ENCODE results near the gene CCSER1. TPM values are rescaled to one million over a fixed set of nuclear protein-coding genes. Genes with fewer than 3 reads are reported as not detected.

Gene CCSER1
- total RNA-seq, 3 donors from 2014 or later (not counting 1 experiment from before 2014, with no cell fraction given), result 0.87 to 1.1 (median 1.1) TPM

- intact Hi-C loops (cut with micrococcal nuclease), result no loop called here
- WGBS (ENCODE audit: insufficient coverage), result 94% methylated on average over 2 of the region's 6 CpGs
- Histone ChIP-seq H3K4me3 (ENCODE audit: low read length) (no peak overlapping the region), H3K4me1 (ENCODE audit: control insufficient read depth, insufficient read depth, low read length) (no peaks in the 10 kb centered on the region), H3K9me3 (ENCODE audit: control insufficient read depth, insufficient read depth, low read length) (no peaks in the 10 kb centered on the region), H3K27ac (ENCODE audit: low read length) (no peak overlapping the region), H3K36me3 (ENCODE audit: control insufficient read depth, insufficient read depth, low read length) (no peaks in the 10 kb centered on the region), H3K27me3 (ENCODE audit: control insufficient read depth, insufficient read depth, low read length) (no peaks in the 10 kb centered on the region)
- H3K27me3 Mint-ChIP-seq (ENCODE audit: low read depth in 2 of 2), result no peaks in the 10 kb centered on the region
- no peak overlapping the region for H3K4me3 Mint-ChIP-seq
- no peak for TF ChIP-seq CTCF (IDR thresholded peaks at IDR 0.05)
- DNase-seq, result no peak
- no peaks in the 10 kb centered on the region for H3K4me1 Mint-ChIP-seq
- H3K9me3 Mint-ChIP-seq, result peaks cover 11% of the 10 kb centered on the region in 2 donors
- H3K27ac Mint-ChIP-seq, result no peak overlapping the region
- no peak for ATAC-seq
- peaks cover 6% of the 10 kb centered on the region for H3K36me3 Mint-ChIP-seq
Observed at GRCh38 chr4:90943311-90943710, 816.1 kb downstream of the CCSER1 start.

GRCh38 chr4:90946945-90947344 is 819.8 kb downstream of the CCSER1 start:
- no peaks in the 10 kb centered on the region for H3K27me3 Mint-ChIP-seq (ENCODE audit: low read depth in 2 of 2)
- Histone ChIP-seq H3K27ac (ENCODE audit: low read length) (no peak overlapping the region), H3K36me3 (ENCODE audit: control insufficient read depth, insufficient read depth, low read length) (no peaks in the 10 kb centered on the region), H3K27me3 (ENCODE audit: control insufficient read depth, insufficient read depth, low read length) (no peaks in the 10 kb centered on the region), H3K9me3 (ENCODE audit: control insufficient read depth, insufficient read depth, low read length) (no peaks in the 10 kb centered on the region), H3K4me3 (ENCODE audit: low read length) (no peak overlapping the region), H3K4me1 (ENCODE audit: control insufficient read depth, insufficient read depth, low read length) (no peaks in the 10 kb centered on the region)
- DNase-seq (no peak), ATAC-seq (no peak)
- no peak overlapping the region for H3K27ac Mint-ChIP-seq
- intact Hi-C loops (cut with micrococcal nuclease), result no loop called here
- 100% methylated on average over 1 of the region's 3 CpGs for WGBS (ENCODE audit: insufficient coverage)
- TF ChIP-seq CTCF (IDR thresholded peaks at IDR 0.05), result no peak
- H3K36me3 Mint-ChIP-seq, result peaks cover 6% of the 10 kb centered on the region
- H3K4me1 Mint-ChIP-seq, result no peaks in the 10 kb centered on the region
- peaks cover 9 to 11% of the 10 kb centered on the region in 2 donors for H3K9me3 Mint-ChIP-seq
- H3K4me3 Mint-ChIP-seq, result no peak overlapping the region

- DNase-seq, result no peak
- Mint-ChIP-seq H3K4me1 (no peaks in the 10 kb centered on the region), H3K27ac (no peak overlapping the region), H3K36me3 (no peaks in the 10 kb centered on the region), H3K27me3 (ENCODE audit: low read depth in 2 of 2) (no peaks in the 10 kb centered on the region), H3K4me3 (no peak overlapping the region), H3K9me3 (peaks cover 2 to 10% of the 10 kb centered on the region in 2 donors)
- intact Hi-C loops (cut with micrococcal nuclease), result no loop called here
- H3K4me3 ChIP-seq (ENCODE audit: low read length), result no peak overlapping the region
- H3K36me3 ChIP-seq (ENCODE audit: control insufficient read depth, insufficient read depth, low read length), result no peaks in the 10 kb centered on the region
- H3K4me1 ChIP-seq (ENCODE audit: control insufficient read depth, insufficient read depth, low read length), result no peaks in the 10 kb centered on the region
- 86% methylated on average over 5 of the region's 7 CpGs for WGBS (ENCODE audit: insufficient coverage)
- no peak for TF ChIP-seq CTCF (IDR thresholded peaks at IDR 0.05)
- no peak for ATAC-seq
- H3K27me3 ChIP-seq (ENCODE audit: control insufficient read depth, insufficient read depth, low read length), result no peaks in the 10 kb centered on the region
- no peaks in the 10 kb centered on the region for H3K9me3 ChIP-seq (ENCODE audit: control insufficient read depth, insufficient read depth, low read length)
- H3K27ac ChIP-seq (ENCODE audit: low read length), result no peak overlapping the region
Observed at GRCh38 chr4:90950385-90950841, 823.2 kb downstream of the CCSER1 start.

- no peak for TF ChIP-seq CTCF (IDR thresholded peaks at IDR 0.05)
- no peaks in the 10 kb centered on the region for H3K36me3 Mint-ChIP-seq
- intact Hi-C loops (cut with micrococcal nuclease), result no loop called here
- DNase-seq (no peak), ATAC-seq (no peak)
- peaks cover 5 to 11% of the 10 kb centered on the region in 2 donors for H3K9me3 Mint-ChIP-seq
- no peaks in the 10 kb centered on the region for H3K27me3 Mint-ChIP-seq (ENCODE audit: low read depth in 2 of 2)
- Histone ChIP-seq H3K4me3 (ENCODE audit: low read length) (no peak overlapping the region), H3K27ac (ENCODE audit: low read length) (no peak overlapping the region), H3K4me1 (ENCODE audit: control insufficient read depth, insufficient read depth, low read length) (no peaks in the 10 kb centered on the region), H3K36me3 (ENCODE audit: control insufficient read depth, insufficient read depth, low read length) (no peaks in the 10 kb centered on the region), H3K9me3 (ENCODE audit: control insufficient read depth, insufficient read depth, low read length) (no peaks in the 10 kb centered on the region), H3K27me3 (ENCODE audit: control insufficient read depth, insufficient read depth, low read length) (no peaks in the 10 kb centered on the region)
- H3K27ac Mint-ChIP-seq, result no peak overlapping the region
- no peaks in the 10 kb centered on the region for H3K4me1 Mint-ChIP-seq
- H3K4me3 Mint-ChIP-seq, result no peak overlapping the region
- WGBS (ENCODE audit: insufficient coverage), result 95% methylated on average over 2 of the region's 2 CpGs
Observed at GRCh38 chr4:90951037-90951436, 823.8 kb downstream of the CCSER1 start.
